ENCODE results near the gene HOXB3.

DNA sequence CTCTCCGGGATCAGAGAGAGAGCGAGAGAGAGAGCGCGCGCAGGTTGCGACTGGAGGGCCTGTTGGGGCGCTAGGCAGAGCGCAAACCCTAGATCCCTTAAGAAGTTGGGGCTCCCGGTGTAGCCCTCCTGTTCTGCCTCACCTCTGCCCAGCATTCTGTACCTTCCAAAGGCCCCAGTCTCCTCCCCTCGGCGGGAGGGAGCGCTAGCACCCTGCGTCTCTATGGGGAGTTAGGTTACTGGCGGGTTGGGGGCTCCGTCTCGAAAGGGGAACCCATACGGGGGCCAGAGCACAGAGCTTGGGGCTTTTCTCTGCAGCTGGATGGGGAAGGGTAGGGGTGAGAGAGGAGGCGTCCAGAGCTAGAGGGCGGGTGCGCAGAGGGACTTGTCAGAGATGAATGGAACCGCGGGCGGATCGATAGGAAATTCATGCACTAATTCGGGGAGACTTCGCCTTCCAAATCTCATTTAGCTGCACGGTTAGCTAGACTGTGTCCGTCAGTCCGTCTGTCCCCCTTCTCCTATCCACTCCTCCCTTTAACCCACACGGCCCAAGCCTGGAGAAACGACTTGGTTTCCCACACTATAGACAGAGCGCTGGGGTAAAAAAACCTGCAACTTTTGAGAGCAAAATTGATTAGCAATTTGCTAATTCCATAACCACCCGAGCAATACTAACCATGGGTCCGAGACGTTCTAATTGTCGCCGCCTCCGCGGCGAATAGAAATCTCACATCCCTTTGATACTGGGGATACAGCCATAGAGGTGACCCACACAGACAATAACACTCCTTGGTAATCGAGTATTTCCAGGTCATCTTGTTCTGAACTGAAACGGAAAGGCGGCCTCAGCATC lies 11.2 kb downstream of the HOXB3 start:
- no peak; the same call in 1 of the 2 replicates for TF ChIP-seq POLR2AphosphoS5 (IDR thresholded peaks at IDR 0.05; ENCODE audit: borderline replicate concordance, low read depth, low read length)
- TF ChIP-seq EZH2 (IDR thresholded peaks at IDR 0.05), result no peak
- TF ChIP-seq FOXP2 (optimal IDR thresholded peaks at IDR 0.05; ENCODE audit: control extremely low read depth, extremely low read length, insufficient read depth), result no peak

All from SK-N-MC (cell line).